NCI-H2171 treated with DMSO at 0.1 percent for 48 hours (cell line): ENCODE results near the gene ATXN7L2.

Experiments used
- DNase-seq: peaks from one replicate; lab custom pipeline; 2025; lab: John Stamatoyannopoulos, UW

Gene ATXN7L2

DNA sequence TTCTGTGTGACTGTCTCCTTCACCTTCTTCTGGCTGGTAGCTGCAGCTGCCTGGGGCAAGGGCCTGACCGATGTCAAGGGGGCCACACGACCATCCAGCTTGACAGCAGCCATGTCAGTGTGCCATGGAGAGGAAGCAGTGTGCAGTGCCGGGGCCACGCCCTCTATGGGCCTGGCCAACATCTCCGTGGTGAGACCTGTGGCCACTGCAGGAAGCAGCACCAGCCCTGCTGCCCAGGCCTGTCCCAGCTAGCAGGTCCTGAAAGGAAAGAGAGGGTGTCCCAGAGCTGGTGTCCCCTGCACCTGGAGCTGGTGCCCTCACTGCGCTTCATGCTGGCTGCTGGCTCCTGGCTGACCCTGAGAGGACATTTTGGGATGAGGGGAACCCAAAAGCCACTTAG is 5.9 kb upstream of the ATXN7L2 start:
- DNase-seq, result no peak

DNA sequence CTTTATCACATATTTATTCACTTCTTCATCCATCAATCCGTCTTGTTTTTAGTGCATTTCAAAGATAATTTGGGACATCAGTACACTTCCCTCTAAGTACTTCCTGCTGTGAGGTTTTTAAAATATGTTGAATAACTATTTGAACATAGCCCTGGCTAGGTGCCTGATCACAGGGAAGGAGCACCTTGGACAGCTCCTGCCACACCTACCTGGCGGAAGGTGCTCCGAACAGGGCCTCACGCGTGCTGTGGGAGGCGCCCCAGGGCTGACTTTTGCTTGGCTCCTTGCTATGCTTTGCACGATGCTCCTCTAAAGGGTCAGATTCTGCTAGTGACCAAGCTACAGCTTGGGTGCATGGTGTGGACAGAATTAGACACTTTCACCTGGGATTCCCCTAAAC is 4.9 kb upstream of the ATXN7L2 start:
- DNase-seq, result no peak

DNA sequence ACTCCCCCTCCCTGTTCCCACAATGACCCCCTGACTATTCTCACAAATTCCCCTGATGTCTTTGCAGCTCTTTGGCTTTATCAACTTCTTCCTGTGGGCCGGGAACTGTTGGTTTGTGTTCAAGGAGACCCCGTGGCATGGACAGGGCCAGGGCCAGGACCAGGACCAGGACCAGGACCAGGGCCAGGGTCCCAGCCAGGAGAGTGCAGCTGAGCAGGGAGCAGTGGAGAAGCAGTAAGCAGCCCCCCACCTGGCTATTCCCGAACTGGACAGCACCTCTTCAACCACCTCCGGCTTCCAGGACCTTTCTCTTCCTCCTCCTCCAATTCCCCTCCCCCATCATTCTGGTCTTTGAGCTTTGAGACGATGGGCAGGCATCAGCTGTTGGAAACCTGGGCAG is 4.4 kb upstream of the ATXN7L2 start:
- no peak for DNase-seq

DNA sequence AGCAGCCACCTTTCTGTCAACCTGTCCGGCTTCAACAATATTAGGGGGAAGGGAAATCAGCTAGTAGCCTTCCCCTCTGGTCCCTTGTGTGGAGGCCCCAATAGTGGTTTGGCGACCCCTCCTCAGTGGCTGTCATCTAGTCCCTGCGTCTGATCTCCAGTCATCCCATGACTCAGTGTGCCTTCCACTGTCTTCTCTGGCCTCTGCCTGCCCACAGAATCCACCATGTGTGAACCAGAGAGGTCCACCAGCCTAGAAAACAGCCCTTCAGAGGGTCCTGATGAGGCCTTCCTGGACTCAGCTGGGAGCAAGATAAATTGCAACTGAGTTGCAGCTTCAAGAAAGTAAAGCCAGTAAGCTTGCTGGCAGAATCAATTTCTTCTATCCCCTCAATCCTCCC is 3.8 kb upstream of the ATXN7L2 start:
- no peak for DNase-seq

DNA sequence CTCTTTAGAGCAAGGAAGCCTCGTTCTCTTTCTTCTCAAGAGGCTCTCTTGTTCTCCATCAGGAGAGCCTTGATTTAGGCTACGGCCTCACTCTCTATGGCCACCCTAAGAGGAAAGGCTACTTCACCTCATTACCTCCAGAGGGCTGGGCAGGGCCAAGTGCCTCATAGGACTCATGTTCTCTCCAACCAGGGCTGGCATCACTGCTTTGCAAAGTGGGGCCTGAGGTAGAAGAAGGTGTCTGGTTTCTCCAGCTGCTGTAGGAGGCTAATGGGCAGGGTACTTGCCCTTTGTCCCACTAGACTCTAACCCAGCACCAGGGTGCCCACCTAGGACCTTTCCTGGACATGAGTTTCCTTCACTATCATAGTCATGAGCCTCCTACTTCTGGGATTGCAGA is 2.1 kb upstream of the ATXN7L2 start:
- no peak for DNase-seq

DNA sequence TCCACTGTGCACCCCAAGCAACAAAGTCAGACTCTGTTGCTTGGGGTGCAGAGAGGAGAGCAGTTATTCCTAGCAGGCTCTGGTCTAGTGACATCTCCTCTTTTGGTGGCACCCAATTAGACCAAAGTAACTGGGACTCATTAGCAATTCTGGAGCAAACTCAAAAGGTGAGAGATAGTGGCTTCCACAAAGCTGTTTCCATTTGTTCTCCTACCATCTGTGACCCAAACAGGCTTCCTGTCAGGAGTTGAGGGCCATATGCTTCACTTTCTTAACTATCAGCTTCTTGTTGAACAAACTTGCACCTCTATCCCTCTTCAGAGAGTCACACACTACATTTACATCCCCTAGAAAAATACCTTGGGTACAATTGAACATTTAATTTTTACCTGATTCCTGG is 1.5 kb upstream of the ATXN7L2 start:
- peak; percentile 55 for DNase-seq

DNA sequence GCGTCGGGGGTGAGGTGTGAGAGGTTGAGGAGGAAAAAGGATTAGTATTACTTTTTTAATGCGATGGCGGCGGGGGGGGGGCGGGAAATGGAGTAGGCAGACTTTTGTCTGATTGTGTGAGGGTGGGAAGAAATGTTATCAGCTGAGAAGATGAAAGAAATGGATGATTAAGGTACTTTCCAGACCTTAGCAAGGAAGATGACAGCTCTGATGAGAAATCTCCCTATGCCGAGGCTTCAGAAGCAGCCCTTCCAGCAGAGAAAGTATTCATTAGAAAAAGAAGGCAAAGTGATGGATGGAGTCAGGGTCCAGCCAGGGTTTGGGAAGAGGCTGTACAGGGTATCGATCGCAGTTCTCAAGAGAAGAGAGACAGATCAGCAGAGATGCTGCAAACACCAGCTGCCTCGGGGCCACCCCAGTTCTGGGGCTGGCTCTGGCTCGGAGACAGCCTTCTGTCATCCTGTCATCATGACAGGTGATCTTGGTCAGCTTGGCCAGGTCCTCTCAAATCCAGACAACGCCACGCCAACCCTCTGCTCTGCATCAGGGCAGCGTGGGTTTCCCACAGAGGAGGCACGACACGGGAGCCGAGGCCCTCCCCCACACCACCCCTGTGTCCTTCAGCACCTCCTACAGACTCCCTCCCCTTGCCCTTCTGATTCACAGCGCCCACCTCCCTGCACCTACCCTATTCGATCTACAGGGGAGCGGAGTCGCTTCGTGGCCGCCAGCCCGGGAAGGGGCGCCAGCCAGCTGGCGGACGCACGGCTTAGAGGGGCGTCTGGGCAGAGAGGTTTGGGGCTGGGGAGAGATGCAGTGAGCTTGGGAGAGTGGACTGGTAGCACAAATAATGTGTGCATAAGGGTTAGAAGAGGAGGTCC is 674 bp upstream of the ATXN7L2 start:
- peak; percentile 93 for DNase-seq

DNA sequence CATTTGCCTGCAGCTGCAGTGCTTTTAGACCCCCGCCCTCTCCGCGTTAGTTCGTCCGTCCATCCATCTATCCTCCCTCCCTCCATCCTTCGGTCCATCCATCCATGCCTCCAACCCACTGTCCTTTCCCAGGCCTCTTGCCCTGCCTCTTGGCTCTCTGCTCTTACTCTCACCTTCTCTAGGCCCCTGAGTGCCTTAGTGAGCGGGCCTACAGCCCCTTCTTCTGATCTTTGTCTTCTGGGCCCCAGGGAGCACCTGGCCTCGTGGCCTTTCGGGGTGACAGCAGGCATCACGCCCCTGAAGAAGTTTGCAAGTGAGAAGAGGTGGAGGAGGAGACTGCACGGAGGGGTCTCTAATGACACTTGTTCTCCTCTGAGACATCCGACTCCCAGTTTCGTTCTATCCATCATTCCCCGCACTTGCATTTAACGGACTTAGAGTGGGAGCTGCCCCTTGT is 842 bp downstream of the ATXN7L2 start:
- peak; percentile 47 for DNase-seq

DNA sequence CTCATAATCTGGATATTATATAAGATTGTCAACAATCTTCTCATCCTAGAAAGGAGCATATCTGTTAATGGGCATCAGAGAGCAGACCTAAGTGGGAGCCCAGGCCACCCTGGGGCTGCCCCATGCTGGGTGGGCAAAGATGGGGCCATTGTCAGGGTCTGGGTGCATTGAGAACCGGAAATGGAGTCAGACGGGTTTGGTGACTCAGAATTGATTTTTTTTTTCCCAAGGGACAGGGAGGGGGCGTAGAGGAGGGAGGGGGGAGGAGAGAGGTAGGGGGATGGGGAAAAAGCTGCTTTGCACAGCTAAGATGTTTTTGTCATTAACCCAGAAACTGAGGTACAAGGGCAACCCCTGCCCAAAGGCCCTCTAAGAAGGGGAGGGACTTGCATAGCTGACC is 1.3 kb downstream of the ATXN7L2 start:
- peak; percentile 23 for DNase-seq

DNA sequence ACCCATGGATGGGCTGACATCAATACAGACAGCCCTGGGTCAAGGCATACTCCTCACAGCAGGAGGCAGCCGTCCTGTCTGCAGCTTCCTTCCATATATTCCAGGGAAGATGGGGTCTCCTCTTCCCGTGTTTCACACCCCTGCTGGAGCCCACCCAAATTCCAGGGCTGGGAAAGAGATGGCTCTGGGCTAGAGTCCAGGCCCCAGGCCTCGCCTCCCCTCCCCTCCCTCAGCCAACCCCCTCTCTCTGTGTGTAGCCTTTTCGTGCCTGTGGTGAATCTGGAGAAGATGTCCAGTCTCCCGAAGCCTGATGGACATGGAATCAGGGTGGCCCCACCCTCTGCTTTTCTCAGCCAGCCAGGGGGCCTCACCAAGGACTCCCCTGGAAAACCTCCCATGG is 3.6 kb downstream of the ATXN7L2 start:
- DNase-seq, result no peak

DNA sequence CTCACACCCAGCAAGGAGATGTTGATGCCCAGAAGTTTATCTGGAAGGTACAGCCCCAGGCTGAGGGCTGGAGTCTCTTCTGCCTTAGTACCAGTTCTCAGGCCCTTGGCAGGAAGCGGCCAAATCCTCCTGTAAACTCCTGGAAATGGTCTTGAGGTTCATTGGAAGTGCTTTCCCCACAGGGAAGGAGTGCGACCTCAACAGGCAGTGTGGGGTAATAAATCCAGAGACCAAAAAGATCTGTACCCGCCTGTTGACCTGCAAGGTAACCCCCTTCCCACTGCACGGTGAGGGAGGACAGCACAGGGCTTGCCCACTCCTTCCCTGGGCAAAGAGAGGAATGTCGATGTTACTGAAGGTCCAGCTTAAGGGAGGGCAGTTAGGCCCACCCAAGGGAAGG is 4.5 kb downstream of the ATXN7L2 start:
- no peak for DNase-seq

DNA sequence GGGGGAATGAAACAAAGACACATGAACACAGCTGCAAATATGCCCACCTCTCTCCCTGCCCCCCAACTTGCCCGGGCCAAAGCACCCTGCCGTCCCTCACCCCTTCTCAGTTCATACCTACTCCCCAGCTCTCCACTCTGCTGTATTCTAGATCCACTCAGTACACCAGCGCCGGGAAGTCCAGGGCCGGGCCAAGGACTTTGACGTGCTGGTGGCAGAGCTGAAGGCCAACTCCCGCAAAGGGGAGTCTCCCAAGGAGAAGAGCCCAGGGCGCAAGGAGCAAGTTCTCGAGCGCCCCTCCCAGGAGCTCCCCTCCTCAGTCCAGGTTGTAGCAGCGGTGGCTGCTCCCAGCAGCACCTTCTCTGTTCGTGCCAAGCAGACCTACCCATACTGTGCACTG is 5.0 kb downstream of the ATXN7L2 start:
- DNase-seq, result no peak

DNA sequence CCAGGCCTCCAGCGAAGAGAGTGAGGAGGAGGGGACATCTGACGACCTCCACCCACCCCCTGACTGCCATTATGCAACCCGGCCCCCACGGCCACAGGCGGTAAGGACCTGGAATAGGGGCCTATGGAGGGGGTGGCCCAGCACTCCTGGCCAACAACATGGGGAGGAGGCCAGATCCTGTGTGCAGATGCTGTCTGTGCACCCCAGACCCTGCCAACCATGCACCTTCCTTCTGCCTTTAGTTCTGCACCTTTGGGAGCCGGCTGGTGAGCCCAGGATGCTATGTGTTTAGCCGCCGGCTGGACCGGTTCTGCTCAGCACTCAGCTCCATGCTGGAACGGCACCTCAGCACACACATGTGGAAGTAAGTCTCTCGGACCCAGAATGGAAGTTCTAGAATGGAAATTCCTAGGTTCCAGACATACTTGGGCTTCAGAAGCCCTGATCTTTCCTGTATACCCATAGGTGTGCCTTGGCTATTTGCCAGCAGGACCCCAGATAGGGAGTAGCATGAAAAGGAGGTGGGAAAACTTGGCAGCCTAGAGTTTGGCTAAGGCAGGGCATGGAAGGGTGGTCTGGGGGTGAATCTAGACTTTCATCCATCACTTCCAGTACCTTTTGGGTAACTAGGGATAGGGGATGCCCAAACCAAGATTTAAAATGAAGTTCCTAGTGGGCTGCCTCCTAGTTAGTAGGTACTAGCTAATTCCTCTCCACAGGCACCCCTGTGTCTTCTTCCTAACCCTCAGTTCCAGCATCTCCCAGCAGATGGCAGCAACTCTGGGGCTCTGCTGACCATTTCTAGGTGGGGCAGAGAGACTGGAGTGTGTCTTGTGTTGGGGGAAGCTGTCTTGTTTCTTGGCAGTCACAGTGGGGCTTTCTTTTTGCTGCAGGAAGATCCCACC is 6.6 kb downstream of the ATXN7L2 start:
- DNase-seq, result peak; percentile 68

DNA sequence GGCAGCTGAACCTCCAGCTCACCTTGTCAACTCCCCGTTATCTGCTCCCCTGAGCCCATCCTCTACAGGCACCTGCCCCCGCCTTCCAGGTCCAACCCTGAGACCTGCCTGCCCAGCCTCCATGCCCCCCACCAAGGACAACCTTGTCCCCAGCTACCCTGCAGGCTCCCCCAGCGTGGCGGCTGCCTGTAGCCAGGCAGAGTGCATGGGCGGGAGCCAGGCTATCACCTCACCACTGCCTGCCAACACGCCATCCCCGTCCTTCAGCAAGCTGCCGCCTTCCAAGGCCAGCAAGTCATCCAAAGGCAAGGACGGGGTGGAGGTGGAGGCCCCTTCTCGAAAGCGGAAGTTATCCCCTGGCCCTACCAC is 7.2 kb downstream of the ATXN7L2 start:
- no peak for DNase-seq

DNA sequence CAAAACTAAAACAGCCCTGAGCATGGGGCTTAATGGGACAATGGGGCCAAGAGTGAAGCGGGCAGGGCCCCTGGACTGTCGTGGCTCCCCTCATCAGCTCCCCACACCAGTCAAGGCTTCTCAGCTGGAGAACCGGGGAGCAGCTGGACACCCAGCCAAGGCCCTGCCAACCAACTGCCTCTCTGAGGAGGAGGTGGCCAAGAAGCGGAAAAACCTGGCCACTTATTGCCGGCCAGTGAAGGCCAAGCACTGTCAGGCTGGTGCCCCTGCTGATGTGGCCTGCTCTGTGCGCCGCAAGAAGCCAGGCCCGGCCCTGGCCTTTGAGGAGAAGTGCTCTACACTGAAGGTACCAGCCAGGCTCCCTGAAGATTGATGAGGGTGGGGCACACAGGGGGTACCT is 7.7 kb downstream of the ATXN7L2 start:
- no peak for DNase-seq

DNA sequence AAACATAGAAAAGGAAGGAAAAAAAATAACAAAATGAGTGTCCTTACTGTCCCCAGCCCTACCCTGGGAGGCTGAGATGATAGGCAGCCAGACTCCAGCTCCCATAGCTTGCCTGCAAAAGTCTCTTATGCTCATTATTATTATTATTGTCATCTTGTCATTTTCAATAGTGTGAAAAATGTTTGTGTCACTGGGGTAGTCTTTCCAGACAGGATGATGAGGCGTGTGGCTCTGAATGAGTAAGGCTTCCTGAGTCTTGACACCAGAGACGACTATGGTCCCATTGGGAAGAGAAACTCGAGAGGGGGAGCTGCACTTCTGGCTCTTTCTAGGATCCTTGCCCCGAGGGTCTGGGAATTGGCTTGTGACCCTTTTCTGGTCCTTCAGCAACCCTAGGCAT is 9.1 kb downstream of the ATXN7L2 start:
- DNase-seq, result no peak

DNA sequence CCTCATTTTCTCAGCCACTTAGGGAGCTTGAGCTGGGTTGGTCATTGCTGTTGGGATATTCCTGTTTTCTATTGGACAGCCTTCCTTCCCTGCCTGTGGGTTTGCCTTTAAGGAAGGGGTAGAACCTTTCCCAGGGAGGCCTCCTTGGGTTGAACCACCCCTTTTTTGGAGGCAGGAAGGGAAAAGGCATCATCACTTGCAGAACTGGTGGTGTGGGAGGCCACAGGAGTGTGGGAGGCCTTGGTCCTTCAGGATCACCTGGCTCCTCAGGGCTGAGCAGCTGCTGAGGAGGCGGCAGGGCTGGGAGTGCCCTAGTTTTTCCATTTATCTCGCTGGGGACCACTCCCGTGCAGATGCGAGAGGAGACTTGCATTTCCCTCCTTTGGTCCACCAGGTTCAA is 9.5 kb downstream of the ATXN7L2 start:
- DNase-seq, result no peak

DNA sequence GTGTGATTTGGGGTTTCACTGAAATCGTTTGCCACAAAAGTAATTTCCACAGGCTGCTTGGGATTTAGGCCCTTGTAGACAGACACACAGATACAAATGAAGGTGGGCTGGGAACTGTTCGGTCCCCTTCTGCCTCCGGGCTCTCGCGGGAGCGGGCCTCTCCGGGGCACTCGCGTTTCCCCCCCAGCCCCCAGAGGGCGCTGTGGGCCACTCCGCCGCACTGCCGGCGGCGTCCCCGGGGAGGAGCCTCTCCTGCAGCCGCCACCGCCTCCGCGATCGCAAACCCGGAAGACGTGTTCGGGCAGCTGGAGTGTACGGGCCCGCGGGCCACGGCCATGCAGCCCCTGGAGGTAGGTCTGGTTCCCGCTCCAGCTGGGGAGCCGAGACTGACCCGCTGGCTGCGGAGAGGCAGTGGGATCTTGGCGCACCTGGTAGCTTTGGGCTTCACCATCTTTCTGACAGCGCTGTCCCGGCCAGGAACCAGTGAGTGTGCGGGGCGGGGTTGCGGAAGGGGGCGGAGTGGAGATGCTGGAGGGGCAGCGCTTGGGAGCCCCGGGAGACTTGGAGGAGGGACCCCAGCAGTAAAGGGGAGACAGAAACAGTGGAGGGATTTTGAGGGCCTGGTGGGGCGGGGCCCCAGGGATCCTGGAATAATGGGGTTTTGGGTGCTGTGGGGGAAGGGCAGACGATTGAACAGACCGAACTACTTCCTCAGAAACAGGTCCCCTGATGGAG is 10.3 kb downstream of the ATXN7L2 start, which contains the start of gene CYB561D1:
Gene CYB561D1 (plus strand): TSS at position 290 of the 735 bp plus-strand sequence. CDS start 46 bp downstream, at position 336.
- peak; percentile 82 for DNase-seq

DNA sequence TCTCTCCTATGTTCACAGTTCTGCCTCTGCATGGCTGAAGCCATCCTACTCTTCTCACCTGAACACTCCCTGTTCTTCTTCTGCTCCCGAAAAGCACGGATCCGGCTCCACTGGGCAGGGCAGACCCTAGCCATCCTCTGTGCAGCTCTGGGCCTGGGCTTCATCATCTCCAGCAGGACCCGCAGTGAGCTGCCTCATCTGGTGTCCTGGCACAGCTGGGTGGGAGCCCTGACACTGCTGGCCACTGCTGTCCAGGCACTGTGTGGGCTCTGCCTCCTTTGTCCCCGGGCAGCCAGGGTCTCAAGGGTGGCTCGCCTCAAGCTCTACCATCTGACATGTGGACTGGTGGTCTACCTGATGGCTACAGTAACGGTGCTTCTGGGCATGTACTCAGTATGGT is 12.0 kb downstream of the ATXN7L2 start:
- DNase-seq, result no peak

DNA sequence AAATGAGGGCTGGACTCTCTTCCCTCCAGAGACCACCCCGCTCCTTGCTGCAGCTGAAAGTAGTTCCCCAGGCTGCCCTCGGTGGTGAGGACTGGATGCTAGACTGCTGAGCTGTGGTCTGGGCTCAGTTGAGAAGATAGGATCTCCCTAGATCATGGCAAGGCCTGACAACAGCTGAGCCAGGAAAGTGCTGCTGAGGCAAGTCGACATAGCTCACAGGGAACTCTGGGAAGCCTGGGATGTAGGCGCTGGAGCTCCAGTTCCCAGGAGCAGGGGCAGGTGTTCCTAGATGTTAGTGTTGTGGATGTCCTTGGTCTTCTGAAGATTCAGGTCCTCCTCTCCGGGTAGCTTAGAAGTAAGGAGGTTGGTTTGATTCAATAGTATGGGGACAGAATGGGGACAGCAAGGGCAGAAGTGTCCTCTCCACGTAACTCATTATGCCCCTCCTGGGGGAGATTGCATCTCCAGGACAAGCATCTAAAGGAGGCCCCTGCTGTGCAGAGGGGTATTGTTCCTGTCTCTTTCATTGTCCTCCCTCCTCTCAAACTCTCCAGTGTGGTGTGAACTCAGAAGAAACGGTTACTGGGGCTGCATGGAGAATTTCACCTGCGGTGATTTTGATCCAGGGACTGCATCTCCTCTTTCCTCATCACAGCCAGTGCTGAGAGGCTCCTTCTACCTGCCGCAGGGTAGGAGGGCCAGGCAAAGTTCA is 13.9 kb downstream of the ATXN7L2 start:
- DNase-seq, result peak; percentile 28

DNA sequence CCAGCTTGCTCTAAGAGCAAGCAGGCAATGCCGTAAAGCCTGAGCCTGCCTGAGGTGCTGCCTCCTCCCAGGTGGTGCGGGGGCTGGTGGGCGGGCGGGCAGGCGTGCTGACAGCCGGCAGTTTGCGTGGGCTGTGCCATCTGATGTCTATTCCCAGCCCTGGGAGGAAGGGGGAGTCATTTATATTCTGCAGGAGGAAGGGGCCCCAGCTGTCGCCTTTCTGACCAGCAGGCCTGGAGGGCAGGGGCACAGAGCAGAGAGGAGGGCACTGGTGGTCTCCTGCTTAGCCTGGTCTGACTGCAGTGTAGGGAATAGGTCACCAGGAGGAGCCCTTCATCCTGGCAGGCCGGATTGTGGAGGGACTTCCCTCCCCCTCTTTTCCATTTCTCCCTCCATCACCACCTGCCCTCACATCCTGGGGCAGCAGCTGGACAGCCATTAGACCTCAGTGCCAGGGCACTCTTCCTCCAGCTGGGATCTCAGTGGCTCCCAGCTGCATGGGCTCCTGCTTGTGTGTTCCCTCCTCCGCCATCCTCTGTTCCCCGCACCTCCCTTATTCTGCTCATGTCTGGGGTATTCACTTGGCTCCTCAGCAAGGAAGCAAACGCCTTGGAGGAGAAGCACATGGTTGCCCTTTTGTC is 14.6 kb downstream of the ATXN7L2 start:
- DNase-seq, result peak; percentile 91
